HTR-8/SVneo (cell line): ENCODE results near the gene UBE2Q1.
A peak's percentile ranks its signal among the peaks of the same experiment; 100 is the strongest.

ENCODE experiments used
- DNase-seq: peaks from one replicate; pipeline ENCODE4 v3.0.0; 2011; ENCODE audit warnings: low spot score, mixed read lengths; ENCODE audit not compliant: insufficient read length
- FAIRE-seq: peaks from 2 replicates; lab custom pipeline; 2011; peaks lifted over from hg19 to GRCh38; lab: Jason Lieb, UNC

Gene UBE2Q1

GRCh38 chr1:154578058-154578418 lies 19.6 kb upstream of the UBE2Q1 start:
- DNase-seq (no peak), FAIRE-seq (no peak)

- DNase-seq: no peak
- no peak for FAIRE-seq
These were observed 19.0 kb upstream of the UBE2Q1 start for GRCh38 chr1:154577346-154578057.

GRCh38 chr1:154575951-154576566 lies 17.6 kb upstream of the UBE2Q1 start:
- FAIRE-seq (no peak), DNase-seq (no peak)

GRCh38 chr1:154575147-154575927 lies 16.9 kb upstream of the UBE2Q1 start:
- FAIRE-seq (no peak), DNase-seq (no peak)

GRCh38 chr1:154574716-154575115 lies 16.3 kb upstream of the UBE2Q1 start:
- DNase-seq (no peak), FAIRE-seq (no peak)

- FAIRE-seq: no peak
These were observed 14.7 kb upstream of the UBE2Q1 start for GRCh38 chr1:154573168-154573510.

GRCh38 chr1:154572468-154573167 lies 14.2 kb upstream of the UBE2Q1 start:
- no peak for DNase-seq
- FAIRE-seq: no peak

More at GRCh38 chr1:154573168-154573510, 14.7 kb upstream of the UBE2Q1 start:
- DNase-seq: no peak

- DNase-seq (no peak), FAIRE-seq (no peak)
These were observed 13.5 kb upstream of the UBE2Q1 start for GRCh38 chr1:154571964-154572288.

GRCh38 chr1:154571244-154571963 lies 12.9 kb upstream of the UBE2Q1 start:
- no peak for FAIRE-seq
- DNase-seq: no peak

- DNase-seq (no peak), FAIRE-seq (no peak)
These were observed 9.8 kb upstream of the UBE2Q1 start for GRCh38 chr1:154568157-154568815.

- FAIRE-seq: peak; percentile 58
- peak; percentile 58 for DNase-seq
These were observed 9.1 kb upstream of the UBE2Q1 start, which contains the start of gene CHRNB2 for GRCh38 chr1:154567386-154568156. Gene CHRNB2 (plus strand): TSS chr1:154567778. CDS start chr1:154568045, 267 bp downstream.

GRCh38 chr1:154565876-154566275 lies 7.4 kb upstream of the UBE2Q1 start:
- FAIRE-seq (no peak), DNase-seq (no peak)

- DNase-seq (peak; percentile 81), FAIRE-seq (no peak)
These were observed 1.1 kb upstream of the UBE2Q1 start for GRCh38 chr1:154559466-154560044.

- FAIRE-seq (no peak), DNase-seq (peak; percentile 94)
These were observed 431 bp upstream of the UBE2Q1 start for GRCh38 chr1:154558720-154559465.

GRCh38 chr1:154557248-154557938 lies 1.1 kb downstream of the UBE2Q1 start:
- FAIRE-seq (no peak), DNase-seq (no peak)

- no peak for FAIRE-seq
- DNase-seq: no peak
These were observed 2.0 kb downstream of the UBE2Q1 start for GRCh38 chr1:154556422-154556821.
